ENCODE results near the gene SMARCC2. TPM values are rescaled to one million over a fixed set of nuclear protein-coding genes. Genes with fewer than 3 reads are reported as not detected.

SMARCC2 gene
- total and polyA plus RNA-seq, 8 donors, result 12.5 to 131 (median 64.3) TPM

- intact Hi-C loops (cut with DNase I; ENCODE audit: low total_unique reads), result no loop called here
These were observed 34.5 kb downstream of the SMARCC2 start for GRCh38 chr12:56154818-56155217.

GRCh38 chr12:56154246-56154771 is 35.0 kb downstream of the SMARCC2 start:
- no peaks in the 10 kb centered on the region for H3K9me3 ChIP-seq

More at GRCh38 chr12:56154818-56155217, 34.5 kb downstream of the SMARCC2 start:
- no peak overlapping the region for H3K4me3 ChIP-seq
- no peak overlapping the region for H3K27ac ChIP-seq
- H3K27me3 ChIP-seq, result no peaks in the 10 kb centered on the region
- H3K9me3 ChIP-seq, result no peaks in the 10 kb centered on the region
- no peak for TF ChIP-seq EP300 (IDR thresholded peaks at IDR 0.05)
- TF ChIP-seq CTCF (IDR thresholded peaks at IDR 0.05), result no peak
- TF ChIP-seq POLR2AphosphoS5 (IDR thresholded peaks at IDR 0.05), result no peak
- TF ChIP-seq POLR2A (IDR thresholded peaks at IDR 0.05), result no peak
- peaks cover 4 to 6% (median 4%) of the 10 kb centered on the region in 4 donors for H3K36me3 ChIP-seq
- 88 to 95% (median 92%) methylated on average over 5 of the region's 5 CpGs for WGBS, 5 donors
- DNase-seq, result no peak
- peaks cover 19 to 49% (median 44%) of the 10 kb centered on the region in 4 donors for H3K4me1 ChIP-seq

GRCh38 chr12:56153678-56154065 is 35.6 kb downstream of the SMARCC2 start:
- Histone ChIP-seq H3K27ac (peak overlapping the region in 1 of 5 donors; percentile 94), H3K9me3 (no peaks in the 10 kb centered on the region), H3K4me1 (peaks cover 15 to 44% (median 37%) of the 10 kb centered on the region in 4 donors), H3K27me3 (no peaks in the 10 kb centered on the region), H3K36me3 (no peaks in the 10 kb centered on the region), H3K4me3 (no peak overlapping the region)
- intact Hi-C loops (cut with DNase I; ENCODE audit: low total_unique reads), result no loop called here
- no peak for DNase-seq
- no peak for TF ChIP-seq POLR2A (IDR thresholded peaks at IDR 0.05)
- TF ChIP-seq EP300 (IDR thresholded peaks at IDR 0.05), result no peak
- WGBS, 5 donors, result 70 to 86% (median 74%) methylated on average over 5 of the region's 5 CpGs

More at GRCh38 chr12:56154246-56154771, 35.0 kb downstream of the SMARCC2 start:
- no peaks in the 10 kb centered on the region for H3K27me3 ChIP-seq
- WGBS, 5 donors, result 93 to 100% (median 100%) methylated on average over 1 of the region's 1 CpG
- no peak overlapping the region for H3K4me3 ChIP-seq
- no peak for DNase-seq
- intact Hi-C loops (cut with DNase I; ENCODE audit: low total_unique reads), result no loop called here
- TF ChIP-seq POLR2AphosphoS5 (IDR thresholded peaks at IDR 0.05) (no peak), EP300 (IDR thresholded peaks at IDR 0.05) (no peak), POLR2A (IDR thresholded peaks at IDR 0.05) (no peak)
- H3K4me1 ChIP-seq, result peaks cover 15 to 44% (median 39%) of the 10 kb centered on the region in 4 donors
- H3K36me3 ChIP-seq, result peaks cover 0 to 1% (median 0%) of the 10 kb centered on the region in 4 donors
- no peak overlapping the region for H3K27ac ChIP-seq

DNA sequence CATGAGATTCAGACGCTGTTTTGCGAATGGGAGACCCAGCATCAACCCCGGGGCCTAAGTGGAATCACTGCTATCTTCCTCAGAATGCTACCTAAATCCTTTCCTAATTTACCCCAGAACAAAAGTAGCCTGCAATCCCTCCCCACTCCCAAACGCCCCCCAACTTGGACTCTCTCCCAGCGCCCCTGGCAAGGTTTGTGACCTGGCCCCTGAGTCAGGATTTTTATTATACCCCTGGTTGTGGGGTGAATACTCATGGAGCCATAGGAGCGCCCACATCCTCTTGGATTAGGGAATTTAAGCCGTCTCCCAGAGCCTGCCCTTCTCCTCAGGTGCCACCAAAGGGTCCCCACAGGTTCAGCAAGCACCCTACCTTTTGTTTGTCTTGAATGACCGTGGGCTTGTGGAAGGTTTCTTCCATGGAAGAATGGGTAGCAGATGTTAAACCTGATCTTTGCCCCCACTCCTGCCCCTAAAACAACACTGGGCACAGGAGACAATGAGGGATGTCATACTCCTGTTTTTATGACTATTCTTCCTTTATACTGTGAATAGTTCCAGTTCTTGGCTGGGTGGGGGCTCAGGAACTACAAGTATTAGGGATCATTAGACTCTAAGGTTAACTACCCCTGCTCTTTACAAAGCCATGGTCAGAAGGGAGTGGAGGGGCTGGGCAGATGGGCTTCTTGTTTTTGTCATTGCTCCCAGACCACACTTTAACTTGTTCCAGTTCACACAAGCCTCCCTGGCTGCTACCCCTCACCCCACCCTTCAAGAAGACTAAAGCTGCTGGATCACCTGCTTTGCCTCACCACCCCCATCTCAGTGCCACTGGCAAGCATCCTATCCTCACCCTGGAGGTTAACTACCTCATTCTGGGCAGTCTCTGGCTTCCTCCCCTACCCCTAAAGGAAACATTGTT is 36.3 kb downstream of the SMARCC2 start:
- Histone ChIP-seq H3K4me1 (peaks cover 15 to 44% (median 37%) of the 10 kb centered on the region in 4 donors), H3K27ac (peak overlapping the region; percentile 90 to 95 (median 94)), H3K4me3 (peak overlapping the region; percentile 42 to 63 (median 56)), H3K36me3 (no peaks in the 10 kb centered on the region), H3K9me3 (no peaks in the 10 kb centered on the region), H3K27me3 (no peaks in the 10 kb centered on the region)
- intact Hi-C loops (cut with DNase I; ENCODE audit: low total_unique reads), result no loop called here
- WGBS, 5 donors, result 4 to 13% (median 9%) methylated on average over 8 of the region's 8 CpGs
- DNase-seq, result peak in 1 of 2 donors; percentile 12
- TF ChIP-seq POLR2A (IDR thresholded peaks at IDR 0.05) (no peak), EP300 (IDR thresholded peaks at IDR 0.05) (no peak), POLR2AphosphoS5 (IDR thresholded peaks at IDR 0.05) (no peak), CTCF (IDR thresholded peaks at IDR 0.05) (no peak)

DNA sequence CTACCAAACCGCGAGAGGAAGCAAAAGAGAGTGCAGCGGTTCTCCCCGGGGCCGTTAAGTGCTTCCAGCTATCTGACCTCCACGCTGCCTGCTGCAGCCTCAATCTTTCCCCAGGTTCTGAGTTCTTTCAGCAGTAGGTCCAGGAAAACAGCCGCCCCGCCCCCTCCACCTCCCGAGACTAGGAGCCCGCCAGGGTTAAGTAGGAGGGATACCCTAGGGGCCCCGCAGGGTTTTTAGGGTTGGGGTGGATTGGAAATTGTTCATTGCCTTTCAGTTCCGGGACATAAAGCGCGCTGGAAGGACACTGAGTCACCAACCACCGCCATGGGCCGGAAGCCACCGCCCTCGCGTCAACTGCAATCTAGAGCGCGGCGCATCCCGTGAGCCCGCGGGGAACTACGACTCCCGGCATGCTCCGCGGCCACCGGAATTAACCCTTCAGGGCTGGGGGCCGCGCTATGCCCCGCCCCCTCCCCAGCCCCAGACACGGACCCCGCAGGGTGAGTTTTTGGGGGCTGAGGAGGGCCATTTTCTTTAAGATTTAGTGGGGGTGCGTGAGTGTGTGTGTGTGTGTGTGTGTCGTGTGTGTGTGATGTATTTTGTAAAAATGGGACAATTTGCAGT is 37.0 kb downstream of the SMARCC2 start, which contains the start of gene MYL6B:
TSS of gene MYL6B (plus strand) at position 456 of the 624 bp plus-strand sequence. CDS start 1,332 bp downstream, outside the sequence.
- 0 to 1% (median 1%) methylated on average over 31 to 37 of the region's 37 CpGs for WGBS, 5 donors

More for the DNA sequence above, 37.0 kb downstream of the SMARCC2 start, which contains the start of gene MYL6B:
- peak; percentile 95 to 98 for DNase-seq
- H3K4me1 ChIP-seq, result peaks cover 15 to 46% (median 34%) of the 10 kb centered on the region in 4 donors
- TF ChIP-seq POLR2AphosphoS5 (IDR thresholded peaks at IDR 0.05) (peak; percentile 83 to 95 (median 93)), CTCF (IDR thresholded peaks at IDR 0.05) (no peak)
- no peaks in the 10 kb centered on the region for H3K9me3 ChIP-seq
- peak within 1 kb of the TSS; percentile 42 to 63 (median 56) for H3K4me3 ChIP-seq
- no peaks in the 10 kb centered on the region for H3K27me3 ChIP-seq
- no peaks in the 10 kb centered on the region for H3K36me3 ChIP-seq
- intact Hi-C loops (cut with DNase I; ENCODE audit: low total_unique reads), result no loop called here
- peak within 1 kb of the TSS; percentile 90 to 95 (median 94) for H3K27ac ChIP-seq

Data from stomach (tissue), 9 donors.